Common myeloid progenitor, CD34-positive (primary cell): ENCODE data around the gene KIAA1549.

Experiments
- CTCF ChIA-PET: fragments of 350-600 bp; sonication (Branson Sonifier 250); formaldehyde crosslinking; loops from one replicate; lab custom pipeline; 2021; ENCODE audit warnings: antibody characterized with exemption; lab: Charles Lee
- POLR2A ChIA-PET: fragments of 350-600 bp; sonication (Branson Sonifier 250); formaldehyde crosslinking; loops from one replicate; lab custom pipeline; 2021; ENCODE audit warnings: antibody characterized with exemption; lab: Charles Lee
- DNase-seq, 3 donors: peaks; one replicate each; pipeline versions ENCODE4 v3.0.0 to v3.0.0-alpha.2; 2013
- H3K27ac ChIP-seq, 2 experiments: 1 replicate in 1 of 2; 2 replicates in 1 of 2; pipeline ENCODE4 v1.7.0; 2013; ENCODE audit warnings: inconsistent platforms in 2 of 2, low read length in 2 of 2, mild to moderate bottlenecking in 2 of 2, low read depth in 1 of 2, moderate library complexity in 1 of 2; ENCODE audit not compliant: severe bottlenecking in 2 of 2, insufficient read depth in 1 of 2, poor library complexity in 1 of 2
- H3K27me3 ChIP-seq, 5 experiments: replicated peaks in 2 of 5; 1 replicate in 3 of 5; 2 replicates in 2 of 5; pipeline versions ENCODE4 v1.6.1 to v1.7.0; 2013; ENCODE audit warnings: low read length in 4 of 5, mild to moderate bottlenecking in 2 of 5, moderate library complexity in 2 of 5, inconsistent platforms in 1 of 5; ENCODE audit not compliant: insufficient read depth in 5 of 5, control insufficient read depth in 4 of 5
- H3K36me3 ChIP-seq, 4 experiments: 1 replicate in 2 of 4; 2 replicates in 2 of 4; pipeline versions ENCODE4 v1.6.1 to v1.7.0; 2013; ENCODE audit warnings: low read length in 3 of 4, control low read depth in 1 of 4, mild to moderate bottlenecking in 1 of 4; ENCODE audit not compliant: control insufficient read depth in 4 of 4, insufficient read depth in 4 of 4
- H3K4me1 ChIP-seq, 4 experiments: 1 replicate in 3 of 4; 2 replicates in 1 of 4; pipeline versions ENCODE4 v1.6.1 to v1.7.1; 2013; ENCODE audit warnings: low read length in 3 of 4, mild to moderate bottlenecking in 3 of 4, control low read depth in 1 of 4, inconsistent platforms in 1 of 4, moderate library complexity in 1 of 4; ENCODE audit not compliant: control insufficient read depth in 4 of 4, insufficient read depth in 4 of 4; ENCODE audit errors: control extremely low read depth in 1 of 4
- H3K4me3 ChIP-seq, 7 experiments: 1 replicate in 4 of 7; 2 replicates in 3 of 7; pipeline versions ENCODE4 v1.5.1 to v1.7.0; 2013; ENCODE audit warnings: mild to moderate bottlenecking in 7 of 7, low read length in 6 of 7, moderate library complexity in 6 of 7, inconsistent platforms in 2 of 7, low read depth in 2 of 7, control low read depth in 1 of 7; ENCODE audit not compliant: insufficient read depth in 4 of 7, control insufficient read depth in 1 of 7; ENCODE audit errors: extremely low read depth in 1 of 7
- H3K9me3 ChIP-seq, 5 experiments: 1 replicate in 4 of 5; 2 replicates in 1 of 5; pipeline versions ENCODE4 v1.6.1 to v1.7.1; 2013; ENCODE audit warnings: low read length in 4 of 5, mild to moderate bottlenecking in 2 of 5, inconsistent platforms in 1 of 5, low read depth in 1 of 5, moderate library complexity in 1 of 5; ENCODE audit not compliant: control insufficient read depth in 4 of 5, insufficient read depth in 2 of 5; ENCODE audit errors: control extremely low read depth in 1 of 5
- WGBS: methylation state at CpG from one replicate; pipeline ENCODE4 v1.1.5; 2013; ENCODE audit not compliant: insufficient coverage; 5-methylcytosine and 5-hydroxymethylcytosine counted together

The KIAA1549 gene

GRCh38 chr7:138842111-138842510 lies 139.1 kb downstream of the KIAA1549 start:
- CTCF ChIA-PET, result no interaction called here
- Histone ChIP-seq H3K4me3 (peak overlapping the region in 1 of 7 experiments; percentile 61), H3K4me1 (peaks cover 0 to 6% (median 6%) of the 10 kb centered on the region in 4 experiments), H3K36me3 (peaks cover 2 to 10% (median 7%) of the 10 kb centered on the region in 4 experiments), H3K27ac (no peak overlapping the region), H3K27me3 (no peaks in the 10 kb centered on the region), H3K9me3 (no peaks in the 10 kb centered on the region)
- peak; percentile 59 to 90 (median 83) for DNase-seq
- 29% methylated on average over 11 of the region's 12 CpGs for WGBS
- POLR2A ChIA-PET, result interaction anchor here (0.6 kb wide), 1 partner anchor 216 kb away, joined by 3 read pairs; no protein-coding TSS in a partner anchor

DNA sequence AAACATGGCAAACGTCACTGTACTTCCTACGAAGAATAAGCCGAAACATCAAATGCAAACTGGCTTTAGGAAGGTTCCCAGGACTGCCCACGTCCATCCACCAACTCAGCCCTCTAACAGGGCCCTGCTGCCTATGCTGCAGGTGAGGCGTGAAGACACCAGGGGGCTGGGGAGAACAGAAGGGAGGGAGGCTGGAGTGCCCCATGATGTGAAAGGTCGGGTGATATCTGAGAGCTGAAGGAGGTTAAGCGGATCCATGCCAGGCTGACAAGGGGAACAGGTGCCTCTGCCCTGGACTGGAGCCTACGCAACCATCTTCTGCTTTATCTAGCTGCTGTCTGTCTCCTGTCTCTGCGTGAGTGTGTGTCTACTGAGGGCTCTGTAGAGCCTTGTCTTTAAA lies 143.0 kb downstream of the KIAA1549 start:
- DNase-seq, result no peak
- Histone ChIP-seq H3K4me3 (no peak overlapping the region), H3K4me1 (peaks cover 0 to 6% (median 6%) of the 10 kb centered on the region in 4 experiments), H3K27me3 (no peaks in the 10 kb centered on the region), H3K27ac (no peak overlapping the region), H3K36me3 (peaks cover 2 to 17% (median 11%) of the 10 kb centered on the region in 4 experiments), H3K9me3 (no peaks in the 10 kb centered on the region)
- POLR2A ChIA-PET, result no interaction called here
- CTCF ChIA-PET, result interaction anchor here (1.2 to 1.5 kb wide), 2 partner anchors 12 to 20 kb away, joined by 3 read pairs; no protein-coding TSS in a partner anchor
- WGBS, result 99% methylated on average over 8 of the region's 9 CpGs

GRCh38 chr7:138837627-138838026 lies 143.6 kb downstream of the KIAA1549 start:
- DNase-seq, result no peak
- POLR2A ChIA-PET, result no interaction called here
- CTCF ChIA-PET, result interaction anchor here (1.2 to 1.5 kb wide), 2 partner anchors 13 to 20 kb away, joined by 3 read pairs; no protein-coding TSS in a partner anchor

DNA sequence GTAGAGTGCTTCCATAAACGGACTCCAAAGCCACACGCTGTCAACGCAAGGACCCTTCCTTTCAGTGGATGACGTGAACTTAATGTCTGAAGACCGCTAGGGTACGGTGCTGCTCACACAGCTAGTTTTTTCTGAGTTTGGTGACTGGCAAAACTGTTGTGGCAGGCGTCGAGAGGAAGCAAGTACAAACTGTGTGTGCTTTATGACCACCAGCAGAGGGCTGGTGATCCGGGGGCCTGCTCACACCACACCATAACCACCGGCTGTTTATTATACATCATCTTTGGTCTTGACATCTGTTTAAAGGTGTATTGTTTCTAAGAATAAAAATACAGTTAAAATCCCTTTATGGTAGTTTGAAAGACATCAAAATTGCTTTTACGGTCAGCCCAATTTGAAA lies 146.1 kb downstream of the KIAA1549 start:
- H3K36me3 ChIP-seq, result peaks cover 2 to 17% (median 11%) of the 10 kb centered on the region in 4 experiments

More at GRCh38 chr7:138837627-138838026, 143.6 kb downstream of the KIAA1549 start:
- Histone ChIP-seq H3K27me3 (no peaks in the 10 kb centered on the region), H3K36me3 (peaks cover 2 to 17% (median 11%) of the 10 kb centered on the region in 4 experiments), H3K9me3 (no peaks in the 10 kb centered on the region), H3K27ac (no peak overlapping the region), H3K4me3 (no peak overlapping the region), H3K4me1 (peaks cover 0 to 6% (median 6%) of the 10 kb centered on the region in 4 experiments)
- WGBS, result 93% methylated on average over 13 of the region's 13 CpGs

DNA sequence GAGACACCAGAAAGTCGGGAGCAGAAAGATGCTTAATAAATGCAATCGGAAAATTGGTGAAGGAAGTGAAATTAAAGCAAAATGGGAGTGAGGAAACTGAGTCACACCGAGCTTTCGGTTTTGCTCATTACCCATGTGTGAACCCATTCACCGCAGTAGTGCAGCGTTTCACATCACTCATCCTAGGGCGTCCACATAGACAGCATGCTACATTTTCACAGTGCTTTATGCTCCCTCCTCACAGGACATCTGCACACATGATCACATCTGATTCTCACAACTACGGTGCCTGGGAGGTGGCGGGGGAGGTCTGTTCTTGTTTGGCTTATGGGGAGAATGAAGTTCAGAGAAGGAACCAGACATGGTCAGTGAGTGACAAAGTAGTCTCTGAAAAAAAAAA lies 146.6 kb downstream of the KIAA1549 start:
- Histone ChIP-seq H3K9me3 (no peaks in the 10 kb centered on the region), H3K4me3 (no peak overlapping the region), H3K36me3 (peaks cover 2 to 17% (median 10%) of the 10 kb centered on the region in 4 experiments), H3K27me3 (no peaks in the 10 kb centered on the region), H3K4me1 (no peaks in the 10 kb centered on the region), H3K27ac (no peak overlapping the region)
- ChIA-PET CTCF (no interaction called here), POLR2A (no interaction called here)
- no peak for DNase-seq
- WGBS, result 99% methylated on average over 7 of the region's 9 CpGs

More for the DNA sequence above, 146.1 kb downstream of the KIAA1549 start:
- H3K27me3 ChIP-seq, result no peaks in the 10 kb centered on the region
- no peak overlapping the region for H3K27ac ChIP-seq
- DNase-seq, result peak in 2 of 3 donors; percentile 2 to 35
- H3K9me3 ChIP-seq, result no peaks in the 10 kb centered on the region
- no peaks in the 10 kb centered on the region for H3K4me1 ChIP-seq
- ChIA-PET CTCF (no interaction called here), POLR2A (no interaction called here)
- 98% methylated on average over 6 of the region's 11 CpGs for WGBS
- no peak overlapping the region for H3K4me3 ChIP-seq

GRCh38 chr7:138833596-138833995 lies 147.6 kb downstream of the KIAA1549 start:
- WGBS, result 78% methylated on average over 5 of the region's 5 CpGs

GRCh38 chr7:138832966-138833365 lies 148.2 kb downstream of the KIAA1549 start:
- no peaks in the 10 kb centered on the region for H3K27me3 ChIP-seq
- no peak overlapping the region for H3K4me3 ChIP-seq
- CTCF ChIA-PET, result no interaction called here
- H3K4me1 ChIP-seq, result no peaks in the 10 kb centered on the region
- H3K27ac ChIP-seq, result no peak overlapping the region
- POLR2A ChIA-PET, result no interaction called here
- DNase-seq, result no peak
- no peaks in the 10 kb centered on the region for H3K9me3 ChIP-seq
- whole genome bisulfite sequencing, result 92% methylated on average over 5 of the region's 10 CpGs
- H3K36me3 ChIP-seq, result peaks cover 2 to 13% (median 9%) of the 10 kb centered on the region in 4 experiments

More at GRCh38 chr7:138833596-138833995, 147.6 kb downstream of the KIAA1549 start:
- Histone ChIP-seq H3K36me3 (peaks cover 2 to 17% (median 10%) of the 10 kb centered on the region in 4 experiments), H3K4me3 (no peak overlapping the region), H3K4me1 (no peaks in the 10 kb centered on the region), H3K27ac (no peak overlapping the region), H3K9me3 (no peaks in the 10 kb centered on the region), H3K27me3 (no peaks in the 10 kb centered on the region)
- ChIA-PET CTCF (no interaction called here), POLR2A (no interaction called here)
- no peak for DNase-seq
